IPS DF 4.7 (cell line): Measurements from ENCODE around the gene EGFL6.
A peak's percentile ranks its signal among the peaks of the same experiment; 100 is the strongest.
"Not testable (repeated sequence)": the region's sequence is repeated elsewhere in the genome, so short reads cannot be mapped to it uniquely, and the experiment has no call there.

Experiments used
- DNase-seq: peaks from one replicate; pipeline ENCODE4 v3.0.0-alpha.2; 2013; ENCODE audit warnings: low spot score; ENCODE audit errors: extremely low read depth

The EGFL6 gene

GRCh38 chrX:13652287-13652793 lies 82.9 kb downstream of the EGFL6 start:
- no peak for DNase-seq

DNA sequence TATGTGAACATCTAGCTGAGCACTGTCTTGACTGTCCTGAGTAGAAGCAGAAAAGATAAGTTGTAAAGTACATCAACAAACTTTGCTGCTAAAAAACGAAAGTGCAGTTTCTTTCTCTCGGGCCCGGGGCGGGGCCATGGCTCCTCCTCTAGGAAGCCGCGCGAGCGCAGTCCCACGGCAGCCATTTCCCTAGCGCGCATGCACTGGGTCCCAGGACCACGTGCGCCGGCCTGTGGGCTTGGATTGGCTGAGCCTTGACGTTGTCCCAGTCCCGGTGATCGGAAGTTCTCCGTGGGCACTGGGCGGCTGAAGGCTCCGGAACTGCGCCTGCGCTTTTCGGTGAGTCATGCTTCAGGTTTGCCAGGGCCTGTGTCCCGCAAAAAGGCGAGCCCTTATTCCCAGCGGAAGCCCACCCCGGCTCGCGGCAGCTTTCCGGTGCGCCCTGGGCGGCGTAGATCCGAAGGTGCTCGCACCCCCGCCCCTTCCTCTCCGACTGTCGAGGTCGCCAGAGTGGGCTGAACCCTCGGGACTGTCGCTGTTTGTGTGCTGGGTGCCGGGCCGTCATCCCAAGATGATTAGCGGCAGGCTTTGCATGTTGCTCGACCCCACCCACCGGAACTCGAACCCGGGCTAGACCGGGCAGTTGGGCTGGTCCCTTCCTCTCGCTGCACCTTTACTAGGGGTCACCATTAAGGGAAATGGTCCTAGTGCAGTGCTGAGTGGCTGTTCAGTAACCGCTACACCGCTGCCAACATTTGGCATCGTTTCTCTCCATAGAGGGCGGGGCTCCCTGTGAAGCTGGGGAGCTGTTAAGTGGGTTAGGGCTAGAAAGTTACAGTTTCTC lies 83.7 kb downstream of the EGFL6 start, which contains the start of gene TCEANC:
TCEANC (plus strand) TSS at position 292 of the 844 bp plus-strand sequence. CDS start 9,368 bp downstream, outside the sequence.
- peak; percentile 53 for DNase-seq

DNA sequence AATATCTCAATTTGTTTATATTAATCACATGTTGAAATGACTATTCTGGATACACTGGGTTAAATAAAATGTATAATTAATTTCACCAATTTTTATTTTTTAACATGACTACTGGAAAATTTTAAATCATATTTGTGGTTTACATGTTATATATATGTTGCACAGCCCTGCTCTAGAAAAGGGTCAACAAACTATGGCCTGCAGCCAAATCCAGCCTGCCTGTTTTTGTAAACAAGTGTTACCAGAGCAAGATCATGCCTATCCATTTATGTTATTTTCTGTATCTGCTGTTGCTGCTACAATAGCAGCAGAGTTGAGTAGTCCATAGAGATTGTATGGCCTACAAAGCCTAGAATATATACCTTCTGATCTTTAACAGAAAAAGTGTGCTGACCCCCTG lies 84.7 kb downstream of the EGFL6 start:
- no peak for DNase-seq

GRCh38 chrX:13655674-13656073 lies 86.3 kb downstream of the EGFL6 start:
- no peak for DNase-seq

GRCh38 chrX:13658602-13659001 lies 89.2 kb downstream of the EGFL6 start:
- no peak for DNase-seq

DNA sequence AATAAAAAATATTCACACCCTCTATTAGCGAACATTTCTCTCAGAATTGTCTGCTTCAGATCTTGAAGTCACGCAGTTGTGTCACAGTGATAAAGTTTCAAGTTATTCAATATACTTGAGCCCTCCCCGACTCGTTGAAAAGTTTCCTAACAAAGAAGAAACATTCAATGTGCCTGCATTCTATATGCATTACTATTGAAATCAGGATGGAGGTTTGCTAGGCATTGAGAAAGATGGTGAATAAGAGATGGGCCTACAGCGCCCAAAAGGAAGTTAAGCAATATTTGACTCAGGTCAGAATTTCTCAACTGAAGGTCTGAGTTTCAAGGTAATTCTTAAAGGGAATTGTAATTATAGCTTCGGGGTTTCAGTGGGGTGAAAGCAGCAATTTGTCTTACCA lies 89.7 kb downstream of the EGFL6 start:
- no peak for DNase-seq

- DNase-seq, result no peak
Observed at GRCh38 chrX:13661735-13662288, 92.4 kb downstream of the EGFL6 start.

GRCh38 chrX:13662355-13662791 lies 93.0 kb downstream of the EGFL6 start:
- DNase-seq, result no peak

DNA sequence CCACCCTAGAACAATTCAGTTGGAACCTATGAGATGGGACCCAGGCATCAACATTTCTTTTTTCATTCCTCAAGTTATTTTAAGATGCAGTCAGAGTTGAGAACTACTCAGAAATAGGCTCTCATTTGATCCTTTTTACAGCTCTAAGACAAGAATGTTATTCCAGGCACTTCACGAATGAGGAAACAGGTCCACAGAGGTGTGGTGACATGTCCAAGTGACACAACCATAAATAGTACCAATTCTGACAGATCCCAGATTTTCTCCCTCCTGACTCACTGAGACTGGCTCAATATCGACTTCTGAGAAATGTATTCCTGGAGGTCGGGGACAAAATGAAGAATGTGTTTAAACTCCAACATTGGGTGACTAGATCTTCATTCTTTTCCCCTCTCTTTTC lies 94.6 kb downstream of the EGFL6 start:
- DNase-seq, result no peak

DNA sequence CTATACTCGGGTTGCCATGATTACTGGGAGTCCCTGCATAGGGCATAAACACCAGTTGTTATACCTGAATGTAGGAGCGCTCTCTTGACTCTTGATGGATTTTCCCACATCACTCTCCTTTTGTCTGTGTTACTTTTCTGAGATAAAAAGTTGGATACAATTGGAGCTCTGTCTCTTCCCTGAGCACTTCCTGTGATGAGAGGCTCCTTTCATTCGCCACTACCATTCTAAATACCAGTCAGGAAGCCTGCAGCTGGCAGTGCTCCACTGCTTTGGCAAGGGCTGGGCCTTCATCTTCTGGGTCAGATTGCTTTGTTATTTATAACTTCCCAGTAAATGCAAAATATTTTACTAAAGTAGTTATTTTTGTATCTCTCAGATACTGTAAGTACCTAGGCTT lies 97.4 kb downstream of the EGFL6 start:
- DNase-seq, result no peak

- no peak for DNase-seq
Observed at GRCh38 chrX:13667919-13668318, 98.5 kb downstream of the EGFL6 start.

DNA sequence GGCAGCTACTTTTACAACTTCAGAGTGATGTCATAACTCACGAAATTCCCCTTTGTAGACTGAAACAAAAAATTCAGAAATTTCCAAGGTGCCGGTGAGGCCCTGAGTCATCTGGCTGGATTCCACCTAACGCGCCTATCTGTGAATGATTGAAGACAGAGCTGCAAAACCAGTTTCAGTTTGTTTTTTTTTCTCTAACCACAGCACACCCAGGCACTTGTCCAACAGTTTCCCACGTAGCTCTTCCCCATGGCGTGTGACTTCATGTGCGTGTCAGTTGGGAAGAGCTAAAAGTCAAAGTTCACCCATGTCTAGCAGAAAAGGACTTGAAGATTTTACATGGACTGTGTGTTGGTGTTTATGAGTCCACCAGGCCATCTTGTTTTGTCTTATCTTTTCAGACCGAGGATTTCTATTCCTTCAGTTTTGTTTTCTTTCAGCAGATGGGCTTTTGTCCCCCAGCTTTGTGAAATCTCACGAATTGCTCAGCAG lies 99.9 kb downstream of the EGFL6 start:
- no peak for DNase-seq

GRCh38 chrX:13669755-13670154 lies 100.4 kb downstream of the EGFL6 start:
- DNase-seq, result not testable (repeated sequence)

- no peak for DNase-seq
Observed at GRCh38 chrX:13670197-13670596, 100.8 kb downstream of the EGFL6 start.

DNA sequence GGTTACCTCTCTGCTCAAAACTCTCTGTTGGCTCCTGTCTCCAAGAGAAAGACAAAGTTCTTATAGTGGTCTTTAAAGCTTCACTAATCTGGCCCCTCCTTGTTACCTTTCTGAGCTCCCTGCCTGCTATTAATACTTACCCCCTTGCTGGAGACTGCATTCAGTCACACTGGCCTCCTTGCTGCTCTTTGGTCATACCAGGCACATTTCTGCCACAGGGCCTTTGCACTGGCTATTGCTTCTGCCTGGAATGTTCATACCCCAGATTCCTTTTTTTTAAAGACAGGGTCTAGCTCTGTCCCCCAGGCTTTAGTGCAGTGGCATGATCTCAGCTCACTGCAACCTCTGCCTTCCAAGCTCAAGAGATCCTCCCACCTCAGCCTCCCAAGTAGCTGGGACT lies 103.6 kb downstream of the EGFL6 start:
- no peak for DNase-seq

GRCh38 chrX:13676885-13677284 lies 107.5 kb downstream of the EGFL6 start:
- DNase-seq, result no peak

DNA sequence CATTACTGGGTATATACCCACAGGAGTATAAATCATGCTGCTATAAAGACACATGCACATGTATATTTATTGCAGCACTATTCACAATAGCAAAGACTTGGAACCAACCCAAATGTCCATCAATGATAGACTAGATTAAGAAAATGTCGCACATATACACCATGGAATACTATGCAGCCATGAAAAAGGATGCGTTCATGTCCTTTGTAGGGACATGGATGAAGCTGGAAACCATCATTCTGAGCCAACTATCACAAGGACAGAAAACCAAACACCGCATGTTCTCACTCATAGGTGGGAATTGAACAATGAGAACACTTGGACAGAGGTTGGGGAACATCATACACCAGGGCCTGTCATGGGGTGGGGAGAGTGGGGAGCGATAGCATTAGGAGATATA lies 110.3 kb downstream of the EGFL6 start:
- DNase-seq, result not testable (repeated sequence)

DNA sequence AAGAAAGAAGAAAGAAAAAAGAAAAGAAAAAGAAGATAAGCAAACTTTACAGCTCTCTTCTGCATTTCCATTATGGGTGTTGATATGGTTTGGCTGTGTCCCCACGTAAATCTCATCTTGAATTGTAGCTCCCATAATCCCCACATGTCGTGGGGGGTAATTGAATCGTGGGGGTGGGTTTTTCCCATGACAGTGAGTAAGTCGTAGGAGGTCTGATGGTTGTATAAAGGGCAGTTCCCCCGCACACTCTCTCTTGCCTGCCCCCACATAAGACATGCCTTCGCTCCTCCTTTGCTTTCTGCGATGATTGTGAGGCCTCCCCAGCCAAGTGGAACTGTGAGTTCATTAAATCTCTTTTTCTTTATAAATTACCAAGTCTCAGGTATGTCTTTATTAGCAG lies 112.2 kb downstream of the EGFL6 start:
- no peak for DNase-seq
